ENCODE measurements around the gene PCDHGB7.

- TF ChIP-seq CTCF (IDR thresholded peaks at IDR 0.05; ENCODE audit: low read depth, low read length, poor library complexity, severe bottlenecking) (no peak), EZH2phosphoT487 (IDR thresholded peaks at IDR 0.05; ENCODE audit: borderline replicate concordance, low read length) (no peak)
Measured at GRCh38 chr5:141384471-141385267, 32.8 kb upstream of the PCDHGB7 start.

Data from DOHH2 (cell line).